Testis (tissue), 3 donors: ENCODE data around the gene PPP1R9A. TPM values are rescaled to one million over a fixed set of nuclear protein-coding genes. Genes with fewer than 3 reads are reported as not detected.

Source experiments
- DNase-seq: peaks from one replicate; pipeline ENCODE4 v3.0.0-alpha.2; 2019
- H3K27ac ChIP-seq, 2 donors: fragments of 200-600 bp; sonication (generic); one replicate each; pipeline ENCODE4 v1.5.1; 2019
- H3K27me3 ChIP-seq: fragments of 200-600 bp; sonication (generic); one replicate; pipeline ENCODE4 v1.5.1; 2019
- H3K36me3 ChIP-seq: fragments of 200-600 bp; sonication (generic); one replicate; pipeline ENCODE4 v1.5.1; 2017; ENCODE audit warnings: low read depth; ENCODE audit errors: missing control alignments
- H3K4me1 ChIP-seq: fragments of 200-600 bp; sonication (generic); one replicate; pipeline ENCODE4 v1.5.1; 2019
- H3K4me3 ChIP-seq, 2 donors: fragments of 200-600 bp; sonication (generic); one replicate each; pipeline ENCODE4 v1.5.1; 2017 to 2019
- H3K9me3 ChIP-seq: fragments of 200-600 bp; sonication (generic); one replicate; pipeline ENCODE4 v1.5.1; 2017
- POLR2A ChIP-seq: fragments of 450-650 bp; IDR thresholded peaks from one replicate; pipeline ENCODE4 v1.6.1; 2017; ENCODE audit warnings: antibody characterized with exemption, mild to moderate bottlenecking, moderate library complexity
- WGBS, 2 donors: methylation state at CpG; one replicate each; pipeline ENCODE4 v1.1.5; 2018; 5-methylcytosine and 5-hydroxymethylcytosine counted together
- intact Hi-C: fragments of 100-400 bp; cut with DNase I; formaldehyde crosslinking; loops from one replicate; pipeline ENCODE4 v1.15.1; 2023; ENCODE audit warnings: low total_unique reads
- polyA plus RNA-seq: library from polyadenylated mRNA; stranded (reverse); fragments of 350-450 nt; fragmentation: Illumina TruSeq; extraction: RNeasy Lipid Tissue Mini Kit (QIAGEN cat#74804); gene quantifications from one replicate; pipeline ENCODE4 v1.2.3, GENCODE V29; 2014; ENCODE audit warnings: low read depth, low replicate concordance; ENCODE audit not compliant: insufficient read depth
- total RNA-seq, 2 donors: library from RNA; depleted of rRNA; stranded (reverse); fragments of >200 nt; gene quantifications; one replicate each; pipeline ENCODE4 v1.2.3, GENCODE V29; 2016
- TF ChIP-seq, protein P1 (sequence below), 3 experiments: fragments of 450-650 bp in 2 of 3; fragments of 200-600 bp in 1 of 3; sonication (generic) in 1 of 3; IDR thresholded peaks; one replicate each; pipeline ENCODE4 v1.5.1; 2016 to 2019; ENCODE audit warnings: antibody characterized with exemption in 3 of 3, mild to moderate bottlenecking in 2 of 3, moderate library complexity in 1 of 3

The PPP1R9A gene
- total and polyA plus RNA-seq, 3 donors from 2014 or later: 16.7 to 47.8 (median 47.0) TPM

DNA sequence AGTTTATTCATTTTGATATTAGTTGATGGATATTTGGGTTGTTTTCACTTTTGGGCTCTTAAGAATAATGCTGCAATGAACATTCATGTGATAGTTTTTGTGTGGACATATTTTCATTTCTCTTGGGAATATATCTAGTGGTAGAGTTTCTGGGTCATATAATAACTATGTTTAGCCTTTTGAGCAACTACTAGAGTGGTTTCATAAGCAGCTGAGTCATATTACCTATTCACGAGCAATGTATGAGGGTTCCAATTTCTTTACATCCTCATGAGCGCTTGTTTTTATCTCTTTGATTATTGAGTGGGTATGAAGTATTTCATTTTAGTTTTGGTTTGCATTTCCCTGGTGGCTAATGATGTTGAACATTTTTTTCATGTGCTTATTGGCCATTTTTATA is 234.4 kb downstream of the PPP1R9A start:
- no peak for DNase-seq
- H3K9me3 ChIP-seq: no peaks in the 10 kb centered on the region
- no peaks in the 10 kb centered on the region for H3K27me3 ChIP-seq
- intact Hi-C loops: no loop called here
- H3K36me3 ChIP-seq: no peaks in the 10 kb centered on the region
- no peak overlapping the region for H3K27ac ChIP-seq
- TF ChIP-seq POLR2A: no peak
- TF ChIP-seq, protein P1, sequence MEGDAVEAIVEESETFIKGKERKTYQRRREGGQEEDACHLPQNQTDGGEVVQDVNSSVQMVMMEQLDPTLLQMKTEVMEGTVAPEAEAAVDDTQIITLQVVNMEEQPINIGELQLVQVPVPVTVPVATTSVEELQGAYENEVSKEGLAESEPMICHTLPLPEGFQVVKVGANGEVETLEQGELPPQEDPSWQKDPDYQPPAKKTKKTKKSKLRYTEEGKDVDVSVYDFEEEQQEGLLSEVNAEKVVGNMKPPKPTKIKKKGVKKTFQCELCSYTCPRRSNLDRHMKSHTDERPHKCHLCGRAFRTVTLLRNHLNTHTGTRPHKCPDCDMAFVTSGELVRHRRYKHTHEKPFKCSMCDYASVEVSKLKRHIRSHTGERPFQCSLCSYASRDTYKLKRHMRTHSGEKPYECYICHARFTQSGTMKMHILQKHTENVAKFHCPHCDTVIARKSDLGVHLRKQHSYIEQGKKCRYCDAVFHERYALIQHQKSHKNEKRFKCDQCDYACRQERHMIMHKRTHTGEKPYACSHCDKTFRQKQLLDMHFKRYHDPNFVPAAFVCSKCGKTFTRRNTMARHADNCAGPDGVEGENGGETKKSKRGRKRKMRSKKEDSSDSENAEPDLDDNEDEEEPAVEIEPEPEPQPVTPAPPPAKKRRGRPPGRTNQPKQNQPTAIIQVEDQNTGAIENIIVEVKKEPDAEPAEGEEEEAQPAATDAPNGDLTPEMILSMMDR (IDR thresholded peaks at IDR 0.05): no peak
- no peak overlapping the region for H3K4me3 ChIP-seq
- H3K4me1 ChIP-seq: no peaks in the 10 kb centered on the region
- WGBS, 2 donors: 91 to 95% methylated on average over 2 of the region's 2 CpGs

DNA sequence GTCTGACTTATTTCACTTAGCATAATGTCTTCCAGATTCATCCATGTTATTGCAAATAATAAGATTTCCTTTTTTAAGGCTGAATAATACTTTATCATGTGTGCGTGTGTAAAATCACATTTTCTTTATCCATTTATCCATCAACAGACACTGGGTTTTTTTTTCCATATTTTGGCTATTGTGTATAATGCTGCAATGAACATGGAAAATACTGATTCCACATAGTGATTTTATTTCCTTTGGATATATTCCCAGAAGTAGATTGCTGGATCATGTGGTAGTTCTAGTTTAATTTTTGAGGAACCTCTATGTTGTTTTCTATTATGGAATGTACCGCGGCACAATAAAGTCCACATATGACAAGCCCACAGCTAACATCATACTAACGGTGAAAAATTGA is 236.9 kb downstream of the PPP1R9A start:
- TF ChIP-seq, protein P1 (IDR thresholded peaks at IDR 0.05): no peak
- peak; percentile 4 for TF ChIP-seq POLR2A
- H3K4me3 ChIP-seq: no peak overlapping the region
- H3K4me1 ChIP-seq: no peaks in the 10 kb centered on the region
- no peak for DNase-seq
- no peaks in the 10 kb centered on the region for H3K36me3 ChIP-seq
- 94 to 99% methylated on average over 4 of the region's 4 CpGs for WGBS, 2 donors
- H3K27ac ChIP-seq: no peak overlapping the region
- intact Hi-C loops: no loop called here
- H3K9me3 ChIP-seq: no peaks in the 10 kb centered on the region
- H3K27me3 ChIP-seq: no peaks in the 10 kb centered on the region

DNA sequence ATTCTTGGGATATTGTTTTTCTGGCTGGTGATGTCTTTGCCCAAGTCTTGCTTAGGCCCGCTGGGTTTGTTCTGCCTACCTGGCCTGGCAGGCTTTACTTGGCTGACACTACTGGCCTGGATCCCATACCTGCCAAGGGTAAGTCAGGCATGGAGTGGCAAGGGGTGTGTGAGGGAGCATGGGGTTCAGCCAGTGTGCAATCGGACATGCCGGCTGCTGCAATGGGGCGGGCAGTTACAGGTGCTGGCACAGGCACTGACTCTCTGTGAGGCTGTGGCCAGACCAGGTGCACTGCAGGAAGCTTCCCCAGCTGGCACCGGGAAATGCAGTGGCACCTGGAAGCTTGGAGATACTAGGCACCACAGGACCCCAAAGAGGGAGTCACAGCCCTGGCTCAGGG is 248.6 kb downstream of the PPP1R9A start:
- H3K4me1 ChIP-seq: no peaks in the 10 kb centered on the region
- no peaks in the 10 kb centered on the region for H3K36me3 ChIP-seq
- H3K27me3 ChIP-seq: no peaks in the 10 kb centered on the region
- intact Hi-C loops: no loop called here
- no peaks in the 10 kb centered on the region for H3K9me3 ChIP-seq
- DNase-seq: no peak
- 98 to 99% methylated on average over 4 to 5 of the region's 5 CpGs for WGBS, 2 donors
- H3K27ac ChIP-seq: no peak overlapping the region
- no peak overlapping the region for H3K4me3 ChIP-seq
- TF ChIP-seq POLR2A: no peak
- TF ChIP-seq, protein P1 (IDR thresholded peaks at IDR 0.05): no peak

DNA sequence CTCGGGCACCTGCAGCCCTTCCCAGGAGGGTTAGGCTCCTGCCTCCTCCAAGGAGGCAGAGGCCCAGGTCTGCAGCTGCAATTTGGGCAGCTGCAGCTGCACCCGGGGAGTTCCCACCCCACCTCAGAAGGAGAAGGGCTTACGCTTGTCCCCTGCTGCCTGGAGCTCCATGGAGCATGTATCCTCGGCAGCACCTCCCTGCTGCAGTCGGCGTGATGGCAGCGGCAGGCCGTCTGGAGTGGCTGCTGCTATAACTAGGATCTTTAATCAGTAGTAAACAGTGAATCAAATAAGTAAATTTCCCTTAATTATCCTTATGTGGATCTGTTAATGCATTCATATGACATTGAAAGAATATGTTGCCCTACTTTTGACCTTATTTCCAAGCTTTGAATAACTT is 250.0 kb downstream of the PPP1R9A start:
- intact Hi-C loops: no loop called here
- no peaks in the 10 kb centered on the region for H3K9me3 ChIP-seq
- no peaks in the 10 kb centered on the region for H3K4me1 ChIP-seq
- no peak overlapping the region for H3K4me3 ChIP-seq
- H3K27me3 ChIP-seq: no peaks in the 10 kb centered on the region
- TF ChIP-seq, protein P1 (IDR thresholded peaks at IDR 0.05): no peak
- TF ChIP-seq POLR2A: no peak
- DNase-seq: no peak
- H3K27ac ChIP-seq: no peak overlapping the region
- no peaks in the 10 kb centered on the region for H3K36me3 ChIP-seq
- 93 to 94% methylated on average over 7 to 8 of the region's 8 CpGs for WGBS, 2 donors

DNA sequence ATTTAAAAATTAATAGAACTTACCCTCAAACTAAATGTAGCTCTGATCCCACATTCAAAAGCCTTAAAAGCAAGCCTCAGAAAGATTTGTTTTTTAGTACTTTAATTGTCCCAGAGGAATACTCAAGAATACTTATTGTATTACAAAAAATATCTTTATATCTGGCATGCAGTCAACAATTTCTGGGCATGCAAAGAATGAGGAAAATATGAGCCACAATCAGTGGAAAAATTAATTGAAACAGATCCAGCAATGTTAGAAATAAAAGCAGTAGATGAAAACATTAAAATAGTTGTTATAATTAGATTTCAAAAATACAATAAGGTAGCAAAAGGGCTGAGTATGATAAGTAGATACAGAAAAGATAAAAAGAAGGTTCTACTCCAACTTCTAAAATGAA is 262.3 kb downstream of the PPP1R9A start:
- no peak for TF ChIP-seq POLR2A
- TF ChIP-seq, protein P1 (IDR thresholded peaks at IDR 0.05): no peak

More for the DNA sequence above, 262.3 kb downstream of the PPP1R9A start:
- no peaks in the 10 kb centered on the region for H3K27me3 ChIP-seq
- no peak overlapping the region for H3K27ac ChIP-seq
- no peak for DNase-seq
- H3K9me3 ChIP-seq: no peaks in the 10 kb centered on the region
- H3K4me1 ChIP-seq: no peaks in the 10 kb centered on the region
- H3K4me3 ChIP-seq: no peak overlapping the region
- H3K36me3 ChIP-seq: no peaks in the 10 kb centered on the region
- intact Hi-C loops: no loop called here
